ENCODE results near the gene KCNMA1.

The KCNMA1 gene

DNA sequence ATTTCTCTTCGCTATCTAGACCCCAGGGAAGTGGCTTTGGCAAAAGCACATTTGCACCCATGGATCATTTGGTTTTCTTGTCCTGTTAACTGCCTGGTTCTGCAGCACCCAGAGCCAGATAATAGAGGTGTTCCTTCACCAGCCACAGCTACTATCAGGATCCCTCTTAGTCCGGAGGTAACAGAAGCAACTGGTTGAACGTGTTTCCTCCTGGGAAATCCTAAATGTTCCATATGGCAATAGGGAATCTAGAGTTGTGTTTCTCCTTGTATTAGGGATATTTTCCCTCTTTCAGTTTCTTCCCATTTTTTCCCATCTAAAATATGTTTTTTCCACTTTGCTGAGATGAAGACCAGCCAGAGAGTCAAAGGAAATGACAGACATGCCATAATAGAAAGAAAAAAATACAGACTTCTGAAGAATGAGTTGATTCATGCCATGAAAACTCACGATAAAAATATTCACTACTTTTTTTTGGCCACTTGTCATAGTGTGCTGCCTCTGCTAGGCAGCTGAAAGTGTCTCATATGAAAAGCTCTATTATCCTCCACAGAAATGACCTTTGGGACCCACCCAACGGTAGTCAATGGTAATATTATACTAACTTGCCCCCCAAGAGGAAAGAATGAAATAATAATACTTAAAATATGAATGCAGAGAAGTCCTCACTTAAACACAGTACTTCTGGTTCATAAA lies 472.8 kb downstream of the KCNMA1 start:
- no peak for DNase-seq

DNA sequence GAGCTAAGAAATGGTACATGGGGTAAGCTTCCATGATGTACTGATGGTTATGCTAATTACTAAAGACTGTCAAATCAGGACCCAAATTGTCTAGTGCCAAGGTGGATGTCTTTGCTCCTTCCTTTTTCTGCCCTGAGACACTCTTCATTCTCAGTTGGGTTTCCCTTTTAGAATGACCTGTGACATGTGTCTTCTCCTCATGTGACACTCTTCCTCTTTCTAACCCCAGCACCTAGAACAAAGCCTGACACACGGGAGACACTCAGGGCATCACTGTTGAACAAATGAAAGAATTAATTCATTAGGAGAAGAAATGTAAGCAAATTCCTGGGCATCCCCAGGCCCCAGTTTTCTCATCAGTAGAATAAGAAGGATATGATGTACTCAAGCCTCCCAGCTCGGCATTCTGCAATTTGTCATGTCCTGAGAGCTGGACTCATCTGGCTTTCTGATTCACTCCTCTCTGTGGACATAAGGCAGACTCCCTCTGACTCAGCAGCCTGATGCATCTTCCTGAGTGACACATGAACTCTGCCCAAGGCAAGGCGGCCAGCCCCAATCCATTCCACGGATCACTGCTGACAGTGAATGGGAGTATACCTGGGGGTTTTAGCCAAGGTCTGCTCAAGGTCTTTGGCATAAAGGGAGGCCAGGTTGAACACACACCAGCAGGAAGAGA lies 473.8 kb downstream of the KCNMA1 start:
- DNase-seq, result no peak

DNA sequence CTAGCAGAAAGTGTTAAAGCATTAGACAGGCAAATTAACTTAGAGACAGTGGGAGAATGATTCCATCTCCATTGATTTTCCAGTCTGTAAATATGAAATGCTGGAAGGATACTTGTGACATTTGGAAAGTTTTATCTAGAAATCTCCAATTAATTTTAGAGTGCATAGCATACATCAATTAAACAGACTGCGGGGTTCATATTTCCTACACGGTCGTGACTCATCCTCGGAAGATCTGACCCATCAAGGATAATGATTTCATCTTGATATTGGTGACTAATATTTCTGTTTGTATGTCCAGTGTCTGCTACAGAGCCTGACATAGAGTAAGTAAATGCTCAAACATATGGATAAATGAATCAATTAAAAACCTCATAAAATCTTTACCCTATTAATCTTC lies 474.9 kb downstream of the KCNMA1 start:
- no peak for DNase-seq

DNA sequence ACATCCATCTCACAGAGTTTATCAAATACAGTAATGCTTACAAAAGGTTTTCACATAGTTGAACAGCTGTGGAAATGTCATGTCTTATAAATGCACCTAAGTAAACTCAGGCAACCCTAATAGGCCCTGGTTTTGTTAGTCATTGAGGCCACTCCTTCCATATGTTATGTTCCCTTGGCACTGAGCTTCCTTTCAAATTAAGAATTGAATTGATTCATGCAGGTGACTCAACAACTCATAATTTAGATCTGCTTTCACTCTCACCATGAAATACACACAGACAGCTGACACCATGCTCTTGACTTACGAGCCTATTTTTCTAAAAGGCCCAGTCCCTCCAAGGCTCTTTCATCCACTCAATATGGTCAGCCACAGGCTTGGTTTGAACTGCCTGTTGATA lies 476.9 kb downstream of the KCNMA1 start:
- DNase-seq, result no peak

DNA sequence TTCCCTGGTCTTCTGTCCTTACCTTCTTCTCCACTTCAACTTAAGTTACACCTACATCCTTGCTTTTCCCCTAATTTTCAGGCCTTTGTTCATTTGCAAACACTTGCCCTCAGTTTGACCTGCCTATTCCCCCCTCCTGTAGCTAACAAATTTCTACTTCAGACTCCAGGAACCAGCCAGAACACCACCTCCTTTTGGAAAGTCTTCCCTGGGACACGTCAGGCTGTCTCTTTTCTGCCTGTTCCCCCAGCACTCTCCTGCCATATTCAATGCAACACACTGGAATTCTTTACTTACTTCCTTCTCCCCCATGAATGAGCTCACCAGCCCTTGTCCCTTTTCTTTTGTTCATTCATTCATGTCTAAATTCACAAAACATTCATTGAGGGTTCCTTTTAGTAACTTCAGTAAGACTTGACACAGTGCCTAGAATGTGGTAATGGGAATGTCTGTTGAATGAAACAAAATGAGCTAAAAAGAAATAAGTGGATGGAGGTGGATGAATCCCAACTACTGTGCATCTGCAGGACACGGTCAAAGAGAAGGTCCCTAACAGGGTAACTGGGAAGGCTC lies 478.0 kb downstream of the KCNMA1 start:
- DNase-seq, result no peak

DNA sequence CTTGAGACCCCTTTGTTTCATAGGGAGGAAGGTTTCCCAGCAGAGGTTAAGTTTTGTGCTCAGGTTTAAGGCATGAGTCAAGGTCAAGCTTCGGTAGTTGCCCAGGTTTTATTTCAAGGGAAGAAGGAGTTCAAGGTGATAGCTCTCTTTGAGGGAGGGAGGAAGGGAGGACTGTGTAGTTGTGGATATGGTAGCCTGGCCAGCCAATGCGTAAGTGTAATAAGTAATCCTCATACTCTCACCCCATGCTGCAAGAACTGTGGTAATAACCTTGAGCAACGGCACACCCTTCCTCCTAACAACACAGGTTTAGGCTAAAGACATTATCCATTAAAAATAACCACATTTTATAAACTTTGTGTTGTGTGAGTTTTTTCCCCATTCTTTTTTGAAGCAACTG lies 478.9 kb downstream of the KCNMA1 start:
- DNase-seq, result no peak

DNA sequence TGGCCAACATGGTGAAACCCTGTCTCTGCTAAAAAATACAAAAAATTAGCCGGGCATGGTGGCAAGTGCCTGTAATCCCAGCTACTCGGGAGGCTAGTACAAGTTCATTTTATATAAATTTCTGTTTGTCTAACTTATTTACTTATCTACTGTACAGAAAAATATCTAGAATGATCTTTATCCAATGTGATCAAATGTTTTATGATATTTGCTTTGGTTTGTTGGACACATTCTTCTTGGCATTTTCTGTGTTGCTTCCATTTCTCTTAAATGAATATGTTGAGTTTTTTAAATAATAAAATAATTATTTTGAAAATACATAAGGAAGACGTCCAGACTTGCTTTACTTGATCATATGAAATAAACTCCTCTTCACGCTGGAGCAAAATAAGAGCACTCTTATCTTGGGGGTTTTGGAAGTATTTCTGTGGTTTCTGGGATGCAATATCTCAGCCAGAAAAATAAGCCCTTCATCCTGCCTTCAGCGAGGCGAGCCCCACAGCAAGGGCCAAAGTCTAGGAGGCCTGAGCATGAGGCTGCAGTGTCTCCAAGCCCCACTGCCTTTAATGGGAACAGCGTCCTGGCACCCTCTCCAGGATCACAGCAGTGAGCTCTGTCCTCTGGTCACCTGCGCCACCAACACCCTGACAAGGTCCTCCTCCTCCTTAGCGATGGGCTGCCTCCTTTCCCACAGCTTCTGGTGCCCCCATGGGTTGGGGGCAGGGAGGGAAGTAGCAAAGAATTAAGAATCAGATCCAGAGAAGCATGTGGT lies 480.2 kb downstream of the KCNMA1 start:
- DNase-seq, result no peak

DNA sequence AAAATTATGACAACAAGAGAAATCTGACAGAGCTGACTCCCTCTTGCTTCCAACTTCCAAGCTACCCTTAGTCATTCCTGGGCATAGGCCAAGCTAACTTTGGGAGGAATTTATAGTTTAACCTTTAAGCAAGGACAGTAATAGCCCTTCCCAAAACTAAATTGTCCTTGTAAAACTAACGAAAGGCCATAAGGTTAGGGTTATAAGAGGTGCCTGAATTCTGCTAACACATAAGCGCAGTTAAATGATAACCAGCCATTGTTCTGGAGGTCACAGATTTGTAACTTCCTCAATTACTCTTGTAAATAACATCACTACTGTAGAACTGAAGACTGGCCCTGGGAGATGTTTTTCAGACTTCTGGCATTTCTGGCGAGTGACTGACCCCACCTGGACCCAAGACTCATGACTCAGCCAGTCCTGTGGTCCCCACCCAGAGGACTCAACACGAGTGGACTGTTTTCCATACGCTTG lies 481.2 kb downstream of the KCNMA1 start:
- DNase-seq, result no peak

DNA sequence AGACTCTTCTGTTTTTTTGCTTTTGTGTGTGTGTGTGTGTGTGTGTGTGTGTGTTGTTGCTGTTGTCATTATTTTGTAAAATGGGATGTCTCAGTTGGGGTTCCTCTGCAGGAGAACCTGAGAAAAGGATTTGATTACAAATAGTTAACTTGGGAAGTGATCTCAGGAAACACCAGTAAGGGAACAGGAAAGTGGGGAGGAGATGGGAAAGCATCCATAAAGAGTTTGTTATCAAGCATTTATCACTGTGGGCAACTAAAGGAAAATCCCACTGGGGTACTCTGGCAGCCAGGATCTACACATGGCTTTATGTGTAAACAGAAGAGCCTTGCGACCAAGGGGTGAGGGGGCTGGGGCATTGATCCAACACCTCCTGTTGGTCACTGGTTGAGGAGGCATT lies 485.4 kb downstream of the KCNMA1 start:
- DNase-seq, result no peak

DNA sequence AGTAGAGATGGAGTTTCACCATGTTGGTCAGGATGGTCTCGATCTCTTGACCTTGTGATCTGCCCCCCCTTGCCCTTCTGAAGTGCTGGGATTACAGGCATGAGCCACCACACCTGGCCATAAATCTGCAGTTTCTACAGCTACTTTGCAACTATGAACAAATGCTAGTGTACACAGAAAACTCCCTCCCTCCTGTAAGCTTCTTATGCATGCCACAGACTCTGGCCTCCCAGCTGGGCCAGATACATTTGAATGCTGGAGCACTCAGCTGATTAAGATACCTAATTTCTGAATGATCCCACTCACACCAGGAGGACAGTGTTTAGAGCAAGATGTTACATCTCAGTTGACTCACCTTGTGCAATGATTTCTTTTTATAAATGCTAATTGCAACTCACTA lies 486.2 kb downstream of the KCNMA1 start:
- no peak for DNase-seq

DNA sequence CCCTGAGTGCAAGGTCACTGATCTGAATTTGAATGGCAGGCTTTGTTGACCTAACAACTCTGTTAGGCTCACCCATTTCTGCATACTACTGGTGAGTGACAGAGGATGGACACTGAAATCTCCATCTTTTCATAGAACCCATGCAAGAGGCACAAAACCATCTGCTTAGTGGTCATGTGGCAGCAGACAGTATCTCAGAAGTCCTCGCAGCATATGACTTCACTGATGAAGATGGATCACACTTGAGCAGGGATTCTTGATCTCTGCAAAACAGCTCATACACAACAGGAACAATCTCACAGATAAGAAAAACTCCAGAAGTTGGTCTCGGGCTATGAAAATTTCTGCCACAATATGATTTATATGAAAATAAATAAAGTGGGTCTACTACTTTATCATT lies 487.9 kb downstream of the KCNMA1 start:
- no peak for DNase-seq

DNA sequence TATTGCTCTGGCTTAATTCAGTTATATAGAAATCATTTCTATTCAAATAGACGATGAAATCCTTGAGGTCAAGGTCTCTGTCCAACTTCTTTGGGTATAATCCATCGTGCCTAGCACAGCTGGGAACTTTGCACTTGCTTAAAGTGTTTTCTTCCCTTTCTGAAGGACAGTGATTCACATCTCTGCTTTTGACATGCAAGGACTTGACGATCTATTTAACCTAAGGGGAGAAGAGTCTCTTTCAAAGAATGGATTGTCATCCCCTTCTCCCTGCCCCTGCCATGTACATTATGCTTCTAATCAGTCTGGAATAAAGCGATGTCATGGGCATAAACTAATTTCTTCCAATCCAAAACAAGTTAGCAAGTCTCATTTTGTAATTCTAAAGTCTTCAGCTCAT lies 488.6 kb downstream of the KCNMA1 start:
- no peak for DNase-seq

DNA sequence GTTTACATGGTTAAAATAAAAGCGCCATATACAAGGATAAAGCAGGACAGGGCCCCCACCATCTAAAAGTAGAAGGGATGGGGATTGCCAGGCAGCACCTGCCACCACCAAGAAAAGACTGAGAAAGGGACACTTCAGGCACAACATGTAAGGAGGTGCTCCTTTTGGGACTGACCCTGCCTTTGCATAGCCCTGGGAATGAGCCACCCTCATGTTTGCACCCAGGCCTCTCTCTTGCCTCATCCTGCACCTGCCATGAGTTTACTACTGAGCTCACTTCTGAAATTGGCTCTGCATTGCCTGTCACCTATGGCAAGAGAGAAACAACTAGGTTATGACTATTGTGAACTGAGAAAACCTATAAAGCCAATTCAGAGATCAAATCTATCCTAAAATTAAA lies 489.7 kb downstream of the KCNMA1 start:
- no peak for DNase-seq

DNA sequence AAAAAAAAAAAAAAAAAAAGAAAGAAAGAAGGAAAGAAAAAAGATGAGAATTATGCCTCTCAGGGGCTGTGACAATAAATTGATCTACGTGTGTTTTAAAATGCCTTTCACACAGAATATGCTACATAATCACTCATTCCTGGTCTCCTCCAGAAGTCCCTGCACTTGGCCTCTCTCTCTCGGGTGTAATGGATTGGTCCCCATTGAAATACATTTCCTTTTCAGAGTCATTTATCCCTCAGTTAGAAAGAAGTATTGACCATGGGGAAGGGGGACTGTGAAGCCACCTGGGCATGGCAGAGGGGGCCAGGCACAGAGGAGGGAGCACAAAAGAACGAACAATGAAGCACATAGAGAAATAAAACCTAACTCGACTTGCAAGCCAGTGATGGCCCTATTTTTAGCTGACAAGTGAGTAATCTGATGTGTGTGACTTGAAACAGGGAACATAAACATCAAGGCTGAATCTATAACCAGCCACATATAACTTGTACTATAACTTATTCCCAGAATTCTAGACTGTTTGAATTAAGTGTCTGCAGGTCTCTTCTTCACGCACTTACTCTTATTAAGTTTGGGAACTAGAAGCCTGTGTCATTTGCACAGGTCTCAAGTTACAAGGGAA lies 490.8 kb downstream of the KCNMA1 start:
- no peak for DNase-seq

DNA sequence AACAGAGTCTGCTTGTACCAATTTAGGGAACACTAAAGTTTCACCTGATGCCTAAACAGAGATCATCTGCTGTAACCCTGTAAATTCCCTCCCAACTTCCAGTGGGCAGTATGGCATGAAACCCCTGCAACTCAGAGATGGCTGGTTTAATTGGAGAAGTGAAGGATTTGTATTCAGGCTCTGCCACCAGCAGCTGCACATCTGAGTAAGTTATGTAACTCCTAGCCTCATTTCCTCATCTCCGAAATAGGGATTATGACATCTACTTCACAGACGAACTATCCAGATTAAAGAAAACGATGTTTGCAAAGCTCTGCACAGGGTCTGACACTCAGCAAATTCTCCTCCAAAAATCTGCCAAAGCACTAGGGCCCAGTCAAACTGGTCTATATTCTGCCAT lies 493.0 kb downstream of the KCNMA1 start:
- peak; percentile 26 to 40 for DNase-seq

DNA sequence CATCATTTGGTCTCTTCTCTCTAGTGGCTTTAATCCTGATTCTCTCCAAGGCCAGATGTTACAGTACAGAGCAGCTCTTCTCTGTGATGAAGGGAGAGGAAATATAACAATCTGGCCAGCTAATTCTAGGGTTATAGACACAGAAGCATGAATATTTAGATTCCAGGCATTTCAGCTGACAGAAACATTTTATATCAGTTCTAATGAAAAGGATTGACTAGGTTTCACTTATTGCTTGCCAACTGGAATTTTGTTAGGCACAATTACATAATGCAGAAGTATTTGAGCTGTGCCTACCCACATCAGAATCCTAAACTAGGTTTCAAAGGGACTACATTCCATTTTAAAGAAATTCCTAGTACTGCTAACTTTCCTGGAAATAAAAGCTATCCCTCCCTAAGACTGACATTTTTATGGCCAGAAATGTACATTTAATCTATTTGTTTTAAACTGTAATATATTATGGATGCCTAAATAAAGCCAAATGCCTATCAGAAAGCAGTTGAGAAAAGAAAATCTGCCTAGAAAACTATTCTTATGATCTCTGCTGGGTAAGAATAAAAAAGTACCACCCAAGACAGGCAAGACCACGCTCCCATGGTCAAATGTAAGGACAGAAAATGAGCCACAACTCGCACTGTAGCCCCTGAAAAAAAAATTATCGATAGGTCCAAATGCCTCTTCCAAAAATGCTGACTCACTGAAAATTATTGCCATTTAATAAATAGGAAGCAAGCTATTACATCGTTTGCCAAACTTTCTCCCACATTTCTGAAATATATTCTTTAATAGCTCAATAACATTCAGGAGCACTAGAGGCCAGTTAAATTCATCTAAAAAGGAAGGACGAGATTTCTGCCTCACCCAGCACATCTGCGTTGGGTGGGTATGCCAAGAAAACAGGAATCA lies 498.1 kb downstream of the KCNMA1 start:
- DNase-seq, result no peak

DNA sequence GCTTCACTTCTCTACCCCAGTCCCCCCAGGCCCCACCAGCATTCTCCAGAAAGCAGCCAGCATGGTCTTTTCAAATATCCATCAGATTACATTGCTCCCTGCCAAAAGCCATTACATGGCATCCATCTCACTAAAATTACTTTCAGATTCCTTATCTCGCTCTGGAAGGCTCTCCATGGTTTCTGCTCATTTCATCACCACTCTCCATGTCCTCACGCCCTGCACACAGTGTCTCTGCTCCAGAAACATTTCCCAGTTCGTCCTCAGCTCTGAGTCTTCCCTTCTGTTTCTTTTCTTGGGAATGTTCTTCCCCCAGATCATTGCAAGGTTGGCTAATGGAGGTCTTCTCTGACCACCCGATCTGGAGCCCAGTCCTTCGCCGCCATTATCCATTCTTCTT lies 499.1 kb downstream of the KCNMA1 start:
- no peak for DNase-seq

DNA sequence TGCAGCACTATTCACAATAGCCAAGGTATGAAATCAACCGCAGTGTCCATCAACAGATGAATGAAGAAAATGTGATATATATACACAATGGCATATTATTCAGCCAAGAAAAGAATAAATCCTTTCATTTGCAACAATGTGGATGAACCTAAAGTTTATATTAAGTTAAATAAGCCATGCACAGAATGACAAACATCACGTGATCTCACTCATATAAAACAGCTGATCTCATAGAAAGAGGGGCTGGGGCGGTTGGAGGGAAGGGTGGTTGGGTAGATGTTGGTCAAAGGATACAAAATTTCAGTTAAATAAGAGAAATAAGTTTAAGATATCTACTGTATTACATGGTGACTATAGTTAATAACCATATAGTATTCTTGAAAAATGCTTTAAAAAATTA lies 502.1 kb downstream of the KCNMA1 start:
- DNase-seq, result no peak

DNA sequence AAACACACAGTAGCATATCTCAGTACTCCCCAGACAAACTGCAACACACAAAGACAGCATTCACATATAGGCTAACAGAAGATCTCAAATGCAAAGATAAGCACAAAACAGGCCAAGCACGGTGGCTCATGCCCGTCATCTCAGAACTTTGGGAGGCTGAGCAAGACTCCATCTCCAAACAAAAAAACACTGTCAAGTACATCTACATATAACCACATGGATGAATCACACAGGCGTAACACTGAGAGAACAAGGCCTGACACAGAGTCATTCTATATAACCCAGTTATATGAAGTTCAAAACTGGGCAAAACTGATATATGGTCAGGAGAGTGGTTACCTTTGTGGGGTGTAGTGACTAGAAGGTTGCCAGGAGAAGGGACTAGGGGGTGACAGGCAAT lies 506.4 kb downstream of the KCNMA1 start:
- DNase-seq, result no peak

DNA sequence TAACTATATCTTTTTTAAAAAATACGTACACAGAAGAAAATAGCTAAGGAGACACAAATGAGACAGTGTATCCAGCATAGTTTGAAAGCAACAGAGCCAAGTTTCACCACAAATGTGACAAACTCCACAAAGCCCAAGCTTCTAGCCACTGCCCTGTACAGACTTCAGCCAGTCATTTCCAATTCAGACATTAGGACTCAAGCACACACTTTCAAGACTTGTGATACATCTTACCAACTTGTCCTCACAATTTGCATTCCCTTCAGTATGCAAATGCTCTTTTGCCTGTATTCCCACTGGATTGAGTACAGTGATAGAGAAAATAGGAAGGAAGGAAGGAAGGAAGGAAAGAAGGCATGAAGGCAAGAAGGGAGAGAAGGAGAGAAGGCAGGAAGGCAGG lies 510.4 kb downstream of the KCNMA1 start:
- DNase-seq, result no peak

DNA sequence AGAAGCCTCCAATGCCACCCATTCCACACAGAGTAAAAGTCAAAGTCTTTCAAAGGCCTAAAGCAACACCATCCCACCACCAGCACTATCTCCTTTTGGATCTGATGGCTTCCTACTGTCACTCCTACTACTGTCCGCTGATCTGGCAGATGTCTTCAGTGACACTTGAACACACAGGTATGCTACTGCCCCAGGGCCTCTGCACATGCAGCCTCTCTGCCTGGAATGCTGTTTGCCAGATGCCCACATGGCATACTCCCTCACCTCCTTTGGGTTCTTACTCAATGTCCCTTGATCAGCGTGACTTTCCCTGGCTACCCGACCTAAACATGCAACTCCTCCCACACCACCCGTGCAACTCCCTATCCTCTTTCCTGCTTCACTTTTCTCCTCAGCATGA lies 512.4 kb downstream of the KCNMA1 start:
- no peak for DNase-seq

DNA sequence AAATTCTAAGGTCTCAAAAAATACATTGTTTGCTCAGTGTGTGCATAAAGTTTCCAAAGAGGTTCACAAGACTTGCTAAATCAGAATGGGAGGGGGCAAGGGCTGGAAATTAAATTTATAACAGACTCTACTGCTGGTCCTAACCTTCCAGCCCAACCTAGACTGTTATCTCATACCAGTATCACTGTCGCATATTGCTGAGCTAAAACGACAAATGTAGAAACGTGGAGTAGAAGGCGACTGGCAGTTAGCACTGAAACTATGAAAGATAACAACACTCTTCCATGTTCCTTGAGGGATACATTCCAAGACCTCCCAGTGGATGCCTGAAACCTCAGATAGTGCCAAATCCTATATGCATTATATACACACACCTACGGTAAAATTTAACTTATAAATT lies 514.3 kb downstream of the KCNMA1 start:
- no peak for DNase-seq
